ENCODE measurements around the gene TXNRD1. TPM values are rescaled to one million over a fixed set of nuclear protein-coding genes. Genes with fewer than 3 reads are reported as not detected.

Gene TXNRD1
- total RNA-seq, 1 donor, result 350 TPM

- no peak for DNase-seq (ENCODE audit: low read depth)
- no peak for TF ChIP-seq CTCF (IDR thresholded peaks at IDR 0.05; ENCODE audit: insufficient read depth, low read length)
- no peak overlapping the region for H3K4me3 ChIP-seq (ENCODE audit: low read depth, low read length)
These were observed 160.2 kb downstream of the TXNRD1 start for GRCh38 chr12:104375775-104376174.

- DNase-seq (ENCODE audit: low read depth), result no peak
- no peak for TF ChIP-seq CTCF (IDR thresholded peaks at IDR 0.05; ENCODE audit: insufficient read depth, low read length)
- H3K4me3 ChIP-seq (ENCODE audit: low read depth, low read length), result no peak overlapping the region
These were observed 161.3 kb downstream of the TXNRD1 start for GRCh38 chr12:104376650-104377513.

GRCh38 chr12:104377514-104377812, 161.9 kb downstream of the TXNRD1 start:
- TF ChIP-seq CTCF (IDR thresholded peaks at IDR 0.05; ENCODE audit: insufficient read depth, low read length), result no peak
- H3K4me3 ChIP-seq (ENCODE audit: low read depth, low read length), result no peak overlapping the region
- DNase-seq (ENCODE audit: low read depth), result no peak

DNA sequence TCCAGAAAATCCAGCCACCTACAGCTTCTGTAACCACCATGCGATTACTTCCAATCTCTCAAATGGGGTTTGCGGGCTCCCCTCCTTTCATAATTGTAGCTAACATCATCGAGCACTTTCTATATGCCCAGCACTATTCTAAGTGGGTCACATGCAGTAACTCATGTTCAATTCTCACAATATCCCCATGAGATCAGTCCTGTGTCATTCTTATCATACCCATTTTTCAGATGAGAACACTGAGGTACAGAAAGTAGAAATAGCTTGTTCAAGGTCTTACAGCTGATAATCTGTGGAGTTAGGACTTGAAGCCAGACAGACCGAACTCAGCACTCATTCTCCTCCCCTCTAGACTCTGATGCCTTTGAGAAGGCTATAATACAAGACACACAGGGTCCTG, 162.8 kb downstream of the TXNRD1 start:
- DNase-seq (ENCODE audit: low read depth), result no peak
- no peak for TF ChIP-seq CTCF (IDR thresholded peaks at IDR 0.05; ENCODE audit: insufficient read depth, low read length)

GRCh38 chr12:104381341-104381730, 165.8 kb downstream of the TXNRD1 start:
- H3K4me3 ChIP-seq (ENCODE audit: low read depth, low read length), result no peak overlapping the region
- no peak for TF ChIP-seq CTCF (IDR thresholded peaks at IDR 0.05; ENCODE audit: insufficient read depth, low read length)
- DNase-seq (ENCODE audit: low read depth), result no peak

More for the DNA sequence above, 162.8 kb downstream of the TXNRD1 start:
- no peak overlapping the region for H3K4me3 ChIP-seq (ENCODE audit: low read depth, low read length)

DNA sequence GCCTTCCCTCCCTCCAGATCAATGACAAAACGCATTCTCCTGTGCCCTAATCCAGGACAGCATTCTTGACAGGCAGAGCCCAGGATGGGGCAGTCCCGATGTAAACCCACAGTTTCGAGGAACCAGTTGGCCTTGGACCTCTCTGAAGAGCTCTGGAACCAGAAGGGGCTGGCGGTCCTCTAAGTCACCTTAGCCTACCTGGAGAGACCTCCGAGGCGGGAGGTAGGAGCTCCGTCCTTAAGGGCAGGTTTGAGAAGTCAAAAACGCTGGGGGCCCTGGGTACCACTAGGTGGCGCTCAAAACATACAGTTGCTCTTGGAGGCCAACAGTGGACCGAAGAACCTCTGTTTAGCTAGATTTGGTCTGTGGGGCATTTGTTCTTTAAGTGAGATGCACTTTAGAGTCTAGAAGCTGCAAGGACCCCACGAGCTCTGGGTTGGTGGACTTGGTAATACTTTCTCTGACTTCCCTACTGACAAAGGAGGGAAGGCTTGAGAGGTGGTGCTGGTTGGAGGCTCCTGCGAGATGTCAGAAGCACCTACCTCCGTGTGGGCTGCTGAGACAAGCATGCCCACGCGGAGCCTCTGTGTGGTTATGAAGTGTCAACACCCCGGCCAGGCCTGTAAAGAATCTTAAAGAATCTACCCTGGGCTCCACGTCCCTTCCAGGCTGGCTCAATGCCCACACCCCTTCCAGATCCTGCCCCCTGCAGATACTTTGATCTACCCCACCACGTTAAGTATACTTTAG, 166.3 kb downstream of the TXNRD1 start:
- no peak overlapping the region for H3K4me3 ChIP-seq (ENCODE audit: low read depth, low read length)
- peak; percentile 97 for TF ChIP-seq CTCF (IDR thresholded peaks at IDR 0.05; ENCODE audit: insufficient read depth, low read length)
- peak; percentile 88 for DNase-seq (ENCODE audit: low read depth)
